A673 (cell line): ENCODE data around the gene SHC4. TPM values are rescaled to one million over a fixed set of nuclear protein-coding genes. Genes with fewer than 3 reads are reported as not detected.

Source experiments
- BruUV-seq: library from RNA; stranded (reverse); fragments of 400-500 nt; replicated peaks from 2 replicates; lab custom pipeline; 2021; lab: Mats Ljungman, UMichigan
- CTCF ChIA-PET: fragments of 300-600 bp; sonication (Branson Sonifier 250); formaldehyde crosslinking; loops from one replicate; lab custom pipeline; 2022; ENCODE audit warnings: antibody characterized with exemption; lab: Charles Lee
- POLR2A ChIA-PET: fragments of 300-600 bp; sonication (Branson Sonifier 250); formaldehyde crosslinking; loops from one replicate; lab custom pipeline; 2022; ENCODE audit warnings: antibody characterized with exemption; ENCODE audit not compliant: low non-redundant PET; lab: Charles Lee
- DNase-seq: peaks from one replicate; pipeline ENCODE4 v3.0.0-alpha.2; 2015; ENCODE audit warnings: low spot score
- H3K27ac ChIP-seq: fragments of 200-600 bp; sonication (generic); 2 replicates; pipeline ENCODE4 v1.5.1; 2016; ENCODE audit warnings: mixed run types, low read depth, mild to moderate bottlenecking, mixed read lengths, antibody characterized with exemption, low read length; ENCODE audit not compliant: poor library complexity, severe bottlenecking
- H3K27me3 ChIP-seq: fragments of 200-600 bp; sonication (generic); replicated peaks from 2 replicates; pipeline ENCODE4 v1.6.1; 2017; ENCODE audit warnings: mixed run types, low read depth, mild to moderate bottlenecking, mixed read lengths, antibody characterized with exemption, low read length; ENCODE audit not compliant: insufficient read depth, poor library complexity
- H3K36me3 ChIP-seq: fragments of 200-600 bp; sonication (generic); 2 replicates; pipeline ENCODE4 v1.6.1; 2016; ENCODE audit warnings: mixed run types, mild to moderate bottlenecking, mixed read lengths, antibody characterized with exemption, low read length; ENCODE audit not compliant: insufficient read depth, poor library complexity, severe bottlenecking
- H3K4me1 ChIP-seq: fragments of 200-600 bp; sonication (generic); 2 replicates; pipeline ENCODE4 v1.6.1; 2017; ENCODE audit warnings: mixed run types, mild to moderate bottlenecking, mixed read lengths, antibody characterized with exemption, low read length; ENCODE audit not compliant: insufficient read depth, poor library complexity, severe bottlenecking
- H3K4me3 ChIP-seq: fragments of 200-600 bp; sonication (generic); 2 replicates; pipeline ENCODE4 v1.5.1; 2016; ENCODE audit warnings: low read depth, mixed run types, mild to moderate bottlenecking, mixed read lengths, low read length; ENCODE audit not compliant: poor library complexity, severe bottlenecking
- H3K9me3 ChIP-seq: fragments of 200-600 bp; sonication (generic); 2 replicates; pipeline ENCODE4 v1.6.1; 2016; ENCODE audit warnings: mixed run types, low read depth, mild to moderate bottlenecking, mixed read lengths, antibody characterized with exemption, low read length; ENCODE audit not compliant: poor library complexity, severe bottlenecking
- CTCF ChIP-seq: fragments of 300-800, 200-600 bp; sonication (generic); conservative IDR thresholded peaks from 2 replicates; pipeline ENCODE4 v1.5.1; 2017; ENCODE audit warnings: low read depth, mild to moderate bottlenecking, antibody characterized with exemption, low read length, moderate library complexity, mixed read lengths
- EZH2 ChIP-seq: fragments of 200-600 bp; sonication (generic); IDR thresholded peaks from 2 replicates; pipeline ENCODE4 v1.6.1; 2017; ENCODE audit warnings: borderline replicate concordance, low read depth, mild to moderate bottlenecking, mixed read lengths, antibody characterized with exemption, low read length; ENCODE audit not compliant: poor library complexity, severe bottlenecking
- intact Hi-C: fragments of 100-400 bp; cut with micrococcal nuclease; formaldehyde crosslinking; loops from one replicate; pipeline ENCODE4 v1.10.0; 2022; ENCODE audit not compliant: unreplicated experiment
- total RNA-seq: library from RNA; stranded (reverse); gene quantifications from 2 replicates; pipeline ENCODE4 v1.2.3, GENCODE V29; 2021

The SHC4 gene
- total RNA-seq, 1 experiment from 2014 or later: 0.73 TPM

DNA sequence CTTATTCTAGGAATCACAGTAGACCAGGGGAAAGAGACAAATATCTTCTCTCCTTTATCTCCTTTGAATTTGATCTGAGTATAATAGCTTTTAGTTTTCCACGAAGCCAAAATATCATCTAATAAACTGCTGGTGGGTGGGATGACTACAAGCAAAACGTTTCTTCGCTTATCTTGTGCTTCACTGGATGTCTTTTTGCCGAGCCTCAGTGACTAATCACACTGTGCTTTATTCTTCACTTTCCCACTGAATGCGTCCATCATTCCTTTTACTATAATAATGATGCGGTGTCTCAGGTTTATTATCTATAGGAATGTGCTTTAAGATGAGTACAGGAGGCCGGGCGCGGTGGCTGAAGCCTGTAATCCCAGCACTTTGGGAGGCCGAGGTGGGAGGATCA lies 185.4 kb downstream of the SHC4 start:
- Histone ChIP-seq H3K36me3 (peaks cover 42% of the 10 kb centered on the region), H3K4me1 (peaks cover 16% of the 10 kb centered on the region), H3K27me3 (no peaks in the 10 kb centered on the region), H3K9me3 (no peaks in the 10 kb centered on the region), H3K27ac (peak overlapping the region; percentile 4), H3K4me3 (no peak overlapping the region)
- POLR2A ChIA-PET: no interaction called here
- BruUV-seq: no TSS peak
- intact Hi-C loops: no loop called here
- TF ChIP-seq EZH2: no peak
- no peak for TF ChIP-seq CTCF
- CTCF ChIA-PET: no interaction called here
- no peak for DNase-seq

DNA sequence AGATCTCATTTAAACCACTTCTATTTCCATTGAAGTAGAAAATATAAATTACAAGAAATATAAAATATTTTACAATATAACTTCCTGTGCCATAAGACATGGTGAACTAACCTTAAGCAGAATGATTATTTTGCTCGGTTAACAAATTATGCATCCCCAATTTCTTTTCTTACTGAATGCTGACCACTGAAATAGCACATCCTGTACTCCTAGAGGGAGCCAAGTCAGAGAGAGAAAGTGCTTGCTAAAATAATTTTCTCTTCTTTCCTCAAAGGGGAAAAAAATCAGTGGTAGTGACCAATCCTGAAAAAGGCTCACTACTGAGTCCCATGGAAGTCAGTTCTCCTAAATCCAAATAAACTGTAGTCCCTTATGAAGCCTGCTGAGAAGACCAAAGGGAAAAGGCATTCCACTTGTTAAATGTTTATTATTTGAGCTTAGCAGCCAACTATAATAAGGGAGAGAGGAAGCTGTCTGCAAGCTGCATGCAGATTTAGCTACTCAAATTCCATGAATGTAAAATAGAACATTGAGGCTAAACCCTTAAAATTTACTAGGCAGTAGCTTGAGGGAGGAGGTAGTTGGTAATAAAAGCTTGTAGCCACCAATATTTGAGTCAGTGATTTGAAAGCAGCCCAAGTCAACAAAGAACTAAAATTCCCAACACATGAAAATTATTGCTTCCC lies 185.9 kb downstream of the SHC4 start:
- TF ChIP-seq CTCF: no peak
- no peak for TF ChIP-seq EZH2
- Histone ChIP-seq H3K27me3 (no peaks in the 10 kb centered on the region), H3K4me1 (peaks cover 16% of the 10 kb centered on the region), H3K4me3 (no peak overlapping the region), H3K36me3 (peaks cover 37% of the 10 kb centered on the region), H3K9me3 (no peaks in the 10 kb centered on the region), H3K27ac (peak overlapping the region; percentile 4)
- peak; percentile 6 for DNase-seq
- intact Hi-C loops: no loop called here
- ChIA-PET POLR2A (no interaction called here), CTCF (no interaction called here)
- no TSS peak for BruUV-seq

- no TSS peak for BruUV-seq
- peaks cover 23% of the 10 kb centered on the region for H3K4me1 ChIP-seq
- H3K4me3 ChIP-seq: no peak overlapping the region
- peaks cover 29% of the 10 kb centered on the region for H3K36me3 ChIP-seq
- intact Hi-C loops: no loop called here
- H3K27me3 ChIP-seq: no peaks in the 10 kb centered on the region
- no peaks in the 10 kb centered on the region for H3K9me3 ChIP-seq
- TF ChIP-seq EZH2 (no peak), CTCF (no peak)
- CTCF ChIA-PET: interaction anchor here (0.6 kb wide), 1 partner anchor 200 kb away, joined by 3 read pairs; no protein-coding TSS in a partner anchor
- DNase-seq: peak; percentile 69
- POLR2A ChIA-PET: no interaction called here
- H3K27ac ChIP-seq: no peak overlapping the region
Observed at GRCh38 chr15:48775546-48775945, 188.2 kb downstream of the SHC4 start.
